HL-60/S4 (cell line): Measurements from ENCODE around the gene ETS1.

Source experiments
- in situ Hi-C: fragments of 300-500 bp; cut with MboI; formaldehyde crosslinking; loops from 2 replicates; pipeline ENCODE4 v1.14.3; 2022; ENCODE audit warnings: low sequenced_read_pairs

The ETS1 gene

DNA sequence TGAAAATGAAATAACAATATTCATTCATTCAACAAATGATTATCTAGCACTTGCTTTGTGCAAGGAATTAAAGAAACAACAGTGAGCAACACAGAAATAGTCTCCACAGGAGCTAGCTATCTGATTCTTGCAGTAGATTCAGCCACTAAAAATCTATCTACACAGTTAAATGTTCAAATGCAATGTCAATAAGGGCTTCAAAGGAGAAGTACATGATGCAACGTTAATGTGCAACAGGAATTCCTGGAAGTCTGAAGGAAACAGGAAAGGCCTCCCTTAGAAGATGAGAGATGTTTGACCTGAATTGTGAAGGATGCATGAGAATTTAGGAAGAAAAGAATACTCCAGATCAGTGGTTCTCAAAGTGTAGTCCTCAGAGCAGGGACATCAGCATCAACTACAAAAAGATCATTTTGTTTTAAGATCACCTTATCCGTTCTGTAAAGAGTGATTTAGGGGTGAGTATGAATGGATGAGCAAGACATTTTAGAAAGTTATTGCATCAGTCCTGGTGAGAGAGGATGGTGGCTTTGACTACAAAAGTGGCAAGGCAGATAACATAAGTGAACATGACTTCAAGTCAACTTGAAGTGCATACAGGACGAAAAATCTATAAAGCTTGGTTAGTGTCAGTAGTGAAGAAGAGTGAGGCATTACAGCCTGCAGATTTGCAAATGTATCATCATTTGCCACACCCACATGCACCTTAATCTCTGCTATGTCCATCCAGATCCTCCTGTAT is 96.0 kb downstream of the ETS1 start:
- in situ Hi-C loops: no loop called here

DNA sequence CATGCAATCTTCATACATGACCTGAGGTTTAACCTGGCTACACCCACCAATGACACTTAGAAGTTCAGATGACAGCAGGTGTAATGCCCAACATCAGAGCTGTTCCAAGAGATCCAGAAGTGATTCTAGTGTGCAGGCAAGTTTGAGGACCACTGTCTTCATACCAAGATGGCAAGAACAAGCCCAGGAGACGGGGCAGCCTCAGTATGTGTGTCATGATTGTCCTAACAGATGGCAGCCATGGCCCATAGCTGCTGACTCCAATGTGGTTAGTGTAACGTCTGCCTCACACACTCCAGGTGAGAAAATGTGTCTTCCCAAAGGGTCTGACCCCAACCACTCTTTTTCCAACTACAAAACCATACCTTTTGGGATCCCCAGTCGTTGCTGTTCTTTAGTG is 97.3 kb downstream of the ETS1 start:
- in situ Hi-C loops: no loop called here

DNA sequence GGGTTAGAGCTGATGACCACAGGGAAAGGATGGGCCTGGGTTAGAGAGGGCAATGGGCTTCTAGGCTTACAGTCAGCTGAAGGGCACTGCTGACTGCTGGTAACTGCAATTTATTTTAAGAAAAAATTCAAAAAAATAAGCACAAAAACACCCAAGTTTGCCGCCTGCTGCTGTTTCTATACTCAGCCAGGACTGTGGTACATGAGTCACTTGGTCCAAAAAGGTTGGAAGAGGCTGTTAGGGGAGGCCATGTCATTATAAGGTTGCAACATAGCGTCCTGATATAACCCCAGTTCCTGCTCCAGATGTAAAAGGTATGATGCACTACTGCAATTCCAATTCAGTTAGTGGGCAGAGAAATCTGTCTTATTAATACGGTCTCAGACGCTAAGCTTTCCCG is 98.9 kb downstream of the ETS1 start:
- in situ Hi-C loops: no loop called here

DNA sequence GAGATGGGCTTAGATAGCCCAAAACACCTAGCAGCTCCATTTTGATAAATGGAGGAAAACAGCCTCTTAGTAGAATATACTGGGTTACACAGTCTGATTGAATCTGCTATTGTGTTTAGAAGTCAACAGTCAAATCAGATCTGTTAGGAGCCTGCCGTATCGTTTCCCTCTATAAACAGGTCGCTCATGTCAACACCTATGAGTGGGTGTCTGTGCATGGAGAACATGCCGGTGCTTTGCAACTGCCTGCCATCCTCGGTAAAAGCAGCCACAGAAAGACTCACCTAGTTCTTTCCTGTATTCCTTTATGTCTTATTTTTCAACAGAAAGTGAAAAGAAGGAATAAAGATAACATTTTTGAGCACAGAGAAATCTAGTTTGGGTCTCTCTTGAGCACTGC is 99.4 kb downstream of the ETS1 start:
- in situ Hi-C loops: no loop called here

DNA sequence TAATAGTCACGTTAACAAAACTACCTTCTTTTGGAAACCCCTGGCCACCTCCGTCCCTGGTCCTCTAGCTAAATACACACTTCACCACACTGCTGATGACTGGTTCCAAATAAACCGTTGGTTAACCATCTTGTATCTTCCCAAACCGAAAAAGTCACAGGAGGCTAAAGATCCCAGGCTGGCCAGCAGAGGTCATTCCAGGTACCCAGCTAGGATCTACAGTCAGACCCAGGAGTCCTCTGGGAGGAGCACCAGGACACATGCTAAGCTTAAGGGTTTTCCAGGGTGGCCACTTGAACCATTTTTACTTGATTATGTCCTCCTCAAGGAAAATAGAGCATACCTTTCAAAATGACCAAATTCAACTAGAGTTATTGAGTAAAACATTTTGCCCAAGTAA is 103.2 kb downstream of the ETS1 start:
- in situ Hi-C loops: no loop called here

DNA sequence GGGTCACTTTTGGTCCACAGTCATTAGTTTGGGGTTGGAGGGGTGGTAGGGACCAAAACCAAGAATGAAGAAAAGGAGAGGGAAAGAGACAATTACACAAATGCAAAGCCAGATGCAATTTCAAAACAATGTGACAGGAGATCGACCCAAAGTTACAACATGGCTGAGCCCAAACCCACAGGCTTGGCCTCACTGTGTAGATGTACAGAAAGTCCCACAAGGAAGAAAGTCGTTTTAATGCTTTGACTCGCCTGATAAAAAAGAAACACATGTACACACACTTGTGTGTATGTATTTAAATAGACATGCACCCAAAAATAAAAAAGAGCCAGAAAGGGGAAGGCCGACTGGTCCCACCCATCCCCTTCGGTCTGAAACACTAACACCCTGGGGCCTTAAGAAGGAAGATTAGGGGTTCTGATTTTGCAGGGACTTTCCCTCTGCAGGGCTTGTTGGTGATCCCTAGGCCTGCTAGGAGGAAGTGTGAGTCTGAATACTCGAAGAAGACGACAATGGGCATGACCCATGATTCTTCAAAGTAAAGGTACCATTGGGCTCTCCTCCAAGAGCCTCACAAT is 104.1 kb downstream of the ETS1 start:
- in situ Hi-C loops: no loop called here

DNA sequence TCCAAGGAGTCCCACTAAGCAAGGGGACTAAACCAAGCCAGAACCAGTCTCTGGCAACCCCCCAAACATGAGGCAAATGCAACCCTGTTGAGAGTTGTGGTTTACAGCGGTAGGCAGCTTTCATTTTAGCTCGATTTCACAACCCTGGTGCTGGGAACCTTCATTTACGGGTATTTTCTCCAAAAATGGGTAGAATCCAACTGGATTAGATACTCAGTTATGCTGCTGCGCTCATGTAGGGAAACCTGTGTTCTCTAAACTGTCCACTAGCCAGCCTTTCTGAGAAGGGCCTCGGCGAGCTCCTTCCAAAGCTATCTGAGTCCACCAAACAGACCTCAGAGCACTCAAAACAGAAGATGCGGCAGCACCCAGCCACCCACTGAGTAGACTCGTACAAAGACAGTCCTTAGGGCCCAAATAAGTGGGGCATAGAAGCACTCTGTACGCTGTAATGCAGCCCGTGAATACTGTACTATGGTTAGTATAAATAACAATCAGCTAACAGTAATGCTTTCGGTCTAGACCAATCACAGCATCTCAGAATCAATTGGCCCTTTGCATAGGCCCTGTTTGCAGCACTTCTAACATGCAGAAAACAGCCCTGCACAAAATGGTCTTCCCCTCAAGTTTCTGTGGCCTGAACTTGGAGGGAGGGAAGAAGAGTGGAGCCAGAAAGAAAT is 104.7 kb downstream of the ETS1 start:
- in situ Hi-C loops: no loop called here

DNA sequence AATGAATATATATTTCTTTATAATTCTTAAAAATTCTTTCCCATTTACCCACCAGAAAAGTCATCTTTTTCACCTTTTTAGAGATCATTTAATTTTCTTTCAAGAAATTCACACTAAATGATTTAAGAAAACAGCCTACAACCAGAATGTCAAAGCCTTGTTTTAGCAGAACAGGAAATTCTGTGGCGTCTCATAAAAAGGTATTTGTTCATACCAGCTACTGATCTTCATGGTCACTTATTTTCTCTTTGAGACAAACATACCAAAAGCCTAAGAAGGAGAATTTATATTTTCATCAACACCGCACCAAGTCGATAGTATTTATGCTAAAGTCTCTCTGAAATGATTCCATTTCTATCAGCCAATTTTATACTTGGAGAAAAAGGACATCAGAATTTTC is 105.3 kb downstream of the ETS1 start:
- in situ Hi-C loops: no loop called here

DNA sequence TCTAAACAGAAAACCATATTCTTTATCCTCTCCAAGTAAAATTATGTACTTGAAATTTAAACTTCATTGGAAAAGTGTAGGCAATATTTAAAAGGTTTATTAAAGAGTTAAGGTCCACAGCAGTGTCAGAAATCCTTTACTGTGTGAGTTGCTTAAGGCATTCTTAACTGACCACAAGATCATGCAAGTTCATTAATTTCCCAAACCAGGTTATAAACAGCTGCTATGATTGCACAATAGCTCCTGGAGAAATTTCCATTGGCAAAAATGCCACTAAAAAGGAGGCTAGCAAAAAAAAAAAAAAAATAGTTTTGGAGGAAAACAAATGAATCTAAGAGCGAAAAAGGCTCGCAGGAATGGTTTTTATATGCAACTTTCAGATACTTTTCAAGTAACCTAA is 106.2 kb downstream of the ETS1 start:
- in situ Hi-C loops: no loop called here

DNA sequence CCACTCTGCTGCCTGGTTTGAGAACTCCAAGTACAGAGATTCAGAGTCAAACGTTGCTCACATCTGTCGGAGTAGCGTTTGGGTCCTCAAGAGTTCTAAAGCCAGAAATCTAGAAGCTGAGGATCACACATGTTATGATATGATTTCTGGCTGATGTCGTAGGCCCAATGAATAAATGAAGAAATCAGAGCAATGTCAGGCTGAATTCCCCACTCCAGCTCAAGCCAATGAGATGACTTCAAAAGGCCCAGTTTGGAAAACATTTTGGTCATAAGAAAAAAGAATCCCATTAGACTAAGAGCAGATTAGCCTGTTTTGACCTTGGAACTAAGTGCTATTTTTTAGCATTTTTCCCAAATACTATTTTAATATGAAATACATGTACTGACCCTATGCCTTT is 106.7 kb downstream of the ETS1 start:
- in situ Hi-C loops: no loop called here

DNA sequence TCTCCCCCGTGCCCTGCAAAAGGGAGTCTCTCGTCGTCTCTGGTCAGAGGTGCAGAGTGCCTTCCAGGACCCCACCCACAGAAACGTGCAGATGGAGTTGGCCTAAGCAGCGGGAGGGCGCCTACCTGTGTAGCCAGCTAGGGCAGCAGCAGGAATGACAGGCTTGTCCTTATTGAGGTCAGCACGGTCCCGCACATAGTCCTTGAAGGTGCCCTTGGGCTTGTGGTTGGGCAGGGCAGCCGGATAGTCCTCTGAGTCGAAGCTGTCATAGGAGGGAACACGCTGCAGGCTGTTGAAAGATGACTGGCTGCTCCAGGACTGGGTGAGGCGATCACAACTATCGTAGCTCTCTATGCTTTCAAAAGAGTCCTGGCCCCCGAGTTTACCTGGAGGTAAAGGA is 107.3 kb downstream of the ETS1 start:
- in situ Hi-C loops: no loop called here

DNA sequence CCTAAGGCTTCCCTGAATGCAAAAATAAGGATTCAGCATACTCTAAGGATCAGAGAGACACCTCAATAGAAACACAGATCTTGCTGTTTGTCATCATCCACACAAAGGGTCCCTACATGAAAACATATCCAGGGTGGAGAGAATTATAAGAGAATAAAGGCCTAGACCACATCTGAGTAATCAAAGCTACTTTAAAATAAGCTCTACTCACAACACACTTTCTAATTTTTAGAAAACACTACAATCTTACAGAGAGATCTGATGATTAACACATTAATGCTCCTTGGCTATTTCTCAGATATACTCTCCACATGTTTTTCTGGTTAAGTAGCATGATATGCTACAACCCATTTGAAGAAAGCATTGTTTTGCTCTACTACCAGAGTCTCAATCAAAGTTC is 108.2 kb downstream of the ETS1 start:
- in situ Hi-C loops: no loop called here

DNA sequence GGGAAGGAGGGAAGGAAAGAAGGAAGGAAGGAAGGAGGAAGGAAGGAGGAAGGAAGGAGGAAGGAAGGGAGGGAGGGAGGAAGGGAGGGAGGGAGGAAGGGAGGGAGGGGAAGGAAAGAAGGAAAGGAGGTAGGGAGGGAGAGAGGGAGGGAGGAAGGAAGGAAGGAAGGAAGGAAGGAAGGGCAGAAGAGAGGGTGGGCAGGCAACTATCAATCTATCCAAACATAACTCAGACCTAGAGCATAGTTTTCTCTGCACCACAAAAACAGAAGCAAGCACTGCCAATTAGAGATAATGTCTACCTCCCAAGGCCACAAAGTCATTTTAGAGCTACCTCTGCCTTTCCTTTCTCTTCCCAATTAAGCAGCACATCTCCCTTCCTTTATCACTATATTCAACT is 109.1 kb downstream of the ETS1 start:
- in situ Hi-C loops: no loop called here

DNA sequence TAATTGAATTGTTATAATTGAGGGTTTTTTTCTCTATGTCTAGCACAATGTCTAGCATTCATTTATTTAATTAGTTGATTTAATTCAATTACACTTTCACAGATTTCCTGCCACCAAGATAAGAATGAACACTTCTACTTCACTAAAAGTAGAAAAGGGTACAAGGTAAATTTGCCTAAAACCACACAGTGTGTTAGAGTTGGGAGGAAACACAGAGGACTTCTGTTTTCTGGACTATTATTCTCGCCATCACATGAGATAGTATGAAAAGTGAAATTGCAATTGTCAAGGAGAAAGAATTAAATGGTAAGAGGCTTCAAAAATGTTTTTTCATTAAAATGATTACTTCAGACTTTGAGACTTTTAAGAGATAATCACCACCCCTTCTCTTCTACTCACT is 109.5 kb downstream of the ETS1 start:
- in situ Hi-C loops: no loop called here

DNA sequence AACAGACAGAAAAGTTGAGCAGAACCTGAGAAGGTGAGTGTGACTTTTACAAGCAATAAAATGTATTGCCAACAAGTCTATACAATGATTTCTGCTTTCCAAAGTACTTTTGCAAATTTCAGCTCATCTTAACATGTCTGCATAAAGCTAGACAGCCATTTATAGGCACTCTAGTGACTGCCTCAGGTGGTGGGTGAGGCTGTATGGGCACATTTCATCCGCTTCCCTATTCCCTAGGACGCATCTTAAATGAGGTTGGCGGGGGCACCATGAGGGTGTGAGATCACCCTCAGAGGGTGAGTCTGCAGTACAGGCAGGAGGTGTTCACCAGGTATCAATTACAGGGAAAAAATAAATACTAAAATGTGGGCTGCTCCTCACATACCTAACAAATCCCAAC is 110.1 kb downstream of the ETS1 start:
- in situ Hi-C loops: no loop called here

DNA sequence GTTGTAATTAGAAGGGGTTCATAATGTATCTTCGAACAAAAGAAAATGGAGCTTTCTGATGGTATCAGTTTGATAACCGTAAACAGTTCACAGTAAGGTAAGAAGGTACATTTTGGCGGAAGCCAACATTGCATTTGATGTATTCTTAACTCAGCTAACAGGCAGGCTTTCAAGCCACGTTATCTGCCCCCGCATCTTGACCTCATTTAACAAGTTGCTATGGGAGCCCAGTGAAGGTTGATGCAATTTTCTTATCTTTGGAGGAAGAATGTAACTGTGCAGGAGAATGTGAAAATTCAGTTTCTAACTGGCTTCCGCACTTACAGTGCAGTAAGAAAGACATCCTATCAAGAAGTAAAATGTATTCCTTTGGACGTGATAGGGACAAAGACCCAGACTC is 110.6 kb downstream of the ETS1 start:
- in situ Hi-C loops: no loop called here

DNA sequence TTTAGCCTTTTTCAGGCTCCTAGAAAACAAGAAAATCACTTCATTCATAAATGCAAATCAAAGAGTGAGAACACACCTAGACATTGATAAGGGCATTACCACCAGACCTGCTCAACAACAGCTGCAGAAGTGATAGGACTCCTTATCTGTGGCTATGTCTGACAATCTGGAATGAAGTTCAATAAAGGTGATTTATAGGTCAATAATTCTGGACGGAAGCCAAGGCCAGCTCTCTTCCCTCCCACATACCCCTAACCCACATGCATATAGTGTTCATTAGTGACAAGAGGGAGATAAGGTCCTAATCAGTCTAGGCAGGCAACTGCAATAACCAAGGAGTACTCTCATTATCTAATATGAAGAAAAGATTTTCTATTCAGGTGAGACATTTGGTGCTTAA is 111.3 kb downstream of the ETS1 start:
- in situ Hi-C loops: no loop called here

DNA sequence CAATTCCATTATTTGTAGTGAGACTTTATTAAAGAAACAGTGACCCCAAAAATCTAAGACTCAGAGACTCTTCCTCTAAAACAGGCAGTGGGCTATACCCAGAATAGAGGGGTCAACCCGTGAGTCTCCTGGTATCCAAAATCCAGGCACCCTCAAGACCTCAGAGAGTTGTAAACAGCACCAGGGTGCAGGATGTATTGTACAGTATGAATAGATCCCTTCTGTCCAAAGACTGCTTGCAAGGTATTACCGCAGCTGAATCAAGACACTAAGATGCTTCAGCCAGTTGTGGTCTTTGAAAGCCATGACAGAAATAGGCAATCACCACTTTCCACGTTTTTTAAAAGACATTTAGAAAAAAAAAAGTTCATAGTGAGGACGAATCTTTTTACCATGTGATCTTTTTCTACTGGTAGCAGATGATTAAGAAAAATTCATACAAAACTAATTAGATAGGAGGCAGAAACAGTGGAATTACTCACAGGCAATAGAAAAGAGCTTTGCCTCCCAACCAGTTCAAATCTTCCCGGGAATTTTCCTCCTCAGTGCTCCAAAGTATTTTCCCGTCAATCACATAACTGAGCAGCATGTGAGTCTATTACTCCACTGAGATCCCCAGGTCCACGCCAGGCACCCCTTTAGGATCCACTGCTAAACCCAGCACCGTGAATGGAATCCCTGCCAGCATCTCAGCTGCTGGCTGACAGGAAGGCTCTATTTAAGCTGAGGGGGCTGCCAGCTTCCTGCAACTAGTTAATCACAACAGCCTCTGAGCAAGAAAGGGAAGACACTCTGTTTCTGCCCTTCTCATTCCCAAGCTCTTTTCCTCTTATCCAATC is 113.1 kb downstream of the ETS1 start:
- in situ Hi-C loops: no loop called here

DNA sequence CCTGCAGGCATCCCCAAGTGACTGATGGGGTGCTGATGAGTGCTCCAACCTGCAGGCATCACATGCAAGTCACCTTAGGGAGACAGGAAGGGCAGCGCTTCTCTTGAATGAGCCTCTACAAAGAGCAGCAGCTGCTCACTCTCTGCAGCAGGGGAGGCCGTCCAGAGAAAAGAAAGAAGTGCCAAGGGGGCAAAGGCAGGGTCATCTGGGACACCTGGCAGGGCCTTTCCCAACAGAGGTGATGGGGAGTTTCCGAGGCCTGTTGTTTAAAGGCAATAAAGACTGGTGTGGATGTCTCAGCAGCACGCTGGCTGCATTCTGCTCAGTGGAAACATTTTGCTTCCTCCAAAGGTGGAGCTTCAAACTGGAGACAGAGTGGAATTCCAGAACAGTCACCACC is 113.7 kb downstream of the ETS1 start:
- in situ Hi-C loops: no loop called here

DNA sequence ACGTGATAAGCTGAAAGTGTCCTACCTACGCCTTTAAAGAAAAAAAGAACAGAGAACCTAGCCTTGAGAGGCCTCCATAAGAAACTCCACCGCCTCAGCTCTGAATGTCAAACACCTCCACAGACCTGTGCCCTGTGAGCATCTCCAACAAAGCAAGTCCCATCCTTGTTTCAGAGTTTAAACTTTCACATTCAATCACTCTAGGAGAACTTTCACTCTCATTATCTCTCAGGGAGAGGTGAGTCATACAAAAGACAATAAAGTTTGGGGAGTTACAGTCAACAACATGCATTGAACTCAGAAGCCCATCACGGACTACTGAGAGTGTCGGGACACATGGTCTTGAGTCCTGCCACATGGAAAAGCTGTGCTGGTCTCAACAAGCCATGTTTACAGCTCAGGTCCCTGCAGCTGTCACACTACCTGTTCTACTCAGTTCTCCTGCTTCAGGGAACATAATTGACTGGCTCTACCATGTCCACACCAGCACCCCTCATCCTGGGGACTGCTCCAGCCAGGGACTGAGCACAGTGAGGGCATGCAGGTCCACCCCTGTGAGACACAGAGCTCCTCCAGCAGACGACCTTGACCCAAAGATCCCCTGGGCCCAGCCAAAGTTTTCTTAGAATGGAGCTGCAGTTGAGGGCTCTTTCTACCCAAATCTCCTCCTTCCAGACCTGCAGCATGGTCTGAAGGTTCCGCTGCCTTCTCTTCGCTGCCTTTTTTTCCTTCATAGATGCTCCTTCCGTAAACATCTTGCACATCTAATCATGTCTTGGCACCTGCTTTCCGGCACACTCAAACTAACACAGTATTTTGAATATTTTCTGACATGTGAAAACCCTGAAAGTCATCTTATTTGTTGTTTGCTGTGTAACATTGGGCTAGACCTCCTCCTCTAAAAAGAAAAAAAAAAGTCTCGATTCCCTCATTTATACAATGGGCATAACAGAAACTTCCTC is 114.9 kb downstream of the ETS1 start:
- in situ Hi-C loops: no loop called here
